Measurements from ENCODE around the gene RIMOC1.

DNA sequence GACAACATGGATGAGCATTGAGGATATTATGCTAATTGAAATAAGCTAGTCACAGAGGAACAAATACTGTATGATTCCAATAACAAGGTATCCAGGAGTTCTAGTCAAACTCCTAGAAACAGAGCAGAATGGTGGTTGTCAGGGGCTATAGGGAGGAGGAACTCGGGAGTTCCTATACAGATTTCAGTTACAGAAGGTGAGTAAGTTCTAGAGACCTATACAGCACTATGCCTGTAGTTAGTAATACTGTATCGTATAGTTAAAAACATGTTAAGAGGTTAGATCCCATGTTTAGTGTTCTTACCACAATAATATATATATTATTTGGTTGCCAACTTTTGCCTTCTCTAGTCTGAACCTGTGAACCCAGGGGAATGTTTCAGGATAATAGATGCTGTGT is 26.0 kb upstream of the RIMOC1 start:
- no peak for TF ChIP-seq CTCF (IDR thresholded peaks at IDR 0.05)
- TF ChIP-seq POLR2A (IDR thresholded peaks at IDR 0.05), result no peak
